Kidney (tissue), 14 donors: ENCODE measurements around the gene RAB27B. TPM values are rescaled to one million over a fixed set of nuclear protein-coding genes. Genes with fewer than 3 reads are reported as not detected.

Experiments used
- DNase-seq, 5 donors: peaks; one replicate each; pipeline ENCODE4 v3.0.0-alpha.2; 2013 to 2020
- FAIRE-seq: peaks from 2 replicates; lab custom pipeline; 2012; peaks lifted over from hg19 to GRCh38; lab: Jason Lieb, UNC
- H3K27ac ChIP-seq, 2 donors: one replicate each; pipeline ENCODE4 v1.7.0; 2013; ENCODE audit warnings: low read depth in 2 of 2, low read length in 2 of 2, inconsistent platforms in 1 of 2
- H3K27me3 ChIP-seq: one replicate; pipeline ENCODE4 v1.7.1; 2013; ENCODE audit warnings: low read length, inconsistent platforms; ENCODE audit not compliant: control insufficient read depth, insufficient read depth
- H3K36me3 ChIP-seq, 3 donors: one replicate each; pipeline versions ENCODE4 v1.7.0 to v1.7.1; 2013; ENCODE audit warnings: low read length in 3 of 3, control low read depth in 1 of 3, inconsistent platforms in 1 of 3; ENCODE audit not compliant: insufficient read depth in 3 of 3, control insufficient read depth in 2 of 3
- H3K4me1 ChIP-seq, 3 donors: one replicate each; pipeline versions ENCODE4 v1.7.0 to v1.7.1; 2013; ENCODE audit warnings: low read length in 3 of 3, inconsistent platforms in 1 of 3, low read depth in 1 of 3; ENCODE audit not compliant: control insufficient read depth in 2 of 3, insufficient read depth in 2 of 3
- H3K4me3 ChIP-seq, 3 donors: one replicate each; pipeline versions ENCODE4 v1.7.0 to v1.8.1; 2013; ENCODE audit warnings: low read length in 3 of 3, control low read depth in 1 of 3, inconsistent platforms in 1 of 3
- H3K9ac ChIP-seq, 3 donors: one replicate each; pipeline versions ENCODE4 v1.7.0 to v1.7.1; 2013; ENCODE audit warnings: low read length in 3 of 3, control low read depth in 1 of 3, inconsistent platforms in 1 of 3
- H3K9me3 ChIP-seq, 3 donors: one replicate each; pipeline versions ENCODE4 v1.7.0 to v1.7.1; 2013; ENCODE audit warnings: low read length in 3 of 3, control low read depth in 1 of 3, inconsistent platforms in 1 of 3; ENCODE audit not compliant: control insufficient read depth in 2 of 3, insufficient read depth in 1 of 3
- CTCF ChIP-seq: IDR thresholded peaks from 3 replicates; pipeline ENCODE4 v1.5.1; 2012; ENCODE audit warnings: mild to moderate bottlenecking, moderate library complexity, borderline replicate concordance; ENCODE audit not compliant: insufficient read depth; ENCODE audit errors: extremely low read depth
- intact Hi-C: fragments of 100-400 bp; cut with DNase I; formaldehyde crosslinking; loops from one replicate; pipeline ENCODE4 v1.11.1; 2022
- polyA plus RNA-seq: library from polyadenylated mRNA; stranded (reverse); fragments of 350-450 nt; fragmentation: Illumina TruSeq; extraction: RNeasy Lipid Tissue Mini Kit (QIAGEN cat#74804); gene quantifications from one replicate; pipeline ENCODE4 v1.2.3, GENCODE V29; 2014; ENCODE audit warnings: low read depth, low replicate concordance; ENCODE audit not compliant: insufficient read depth
- total RNA-seq: library from RNA; stranded (reverse); fragmentation: NEBNext Ultra II Directional; extraction: Animal tissue kit (Norgen Biotek cat#: 25700); gene quantifications from one replicate; pipeline ENCODE4 v1.2.1, GENCODE V29; 2021
- donor health status: control.
- donor health status: control.
- donor health status: control.
- donor health status: control.
- donor health status: control.
- donor health status: DM: yes; HTN: yes; CAD: no.
- donor health status: Normal renal cell carcinoma (clear cell type).

The RAB27B gene
- total and polyA plus RNA-seq, 2 donors from 2014 or later, result 0.32 to 4.1 TPM

GRCh38 chr18:54928236-54928635, 100.0 kb downstream of the RAB27B start:
- intact Hi-C loops, result no loop called here
- H3K4me1 ChIP-seq, result no peaks in the 10 kb centered on the region
- no peak for FAIRE-seq
- no peaks in the 10 kb centered on the region for H3K36me3 ChIP-seq
- DNase-seq, result no peak
- no peak overlapping the region for H3K9ac ChIP-seq
- no peak overlapping the region for H3K27ac ChIP-seq
- H3K9me3 ChIP-seq, result no peaks in the 10 kb centered on the region
- no peaks in the 10 kb centered on the region for H3K27me3 ChIP-seq
- H3K4me3 ChIP-seq, result no peak overlapping the region
- TF ChIP-seq CTCF, result no peak

GRCh38 chr18:54931152-54931551, 102.9 kb downstream of the RAB27B start:
- Histone ChIP-seq H3K9ac (no peak overlapping the region), H3K36me3 (no peaks in the 10 kb centered on the region), H3K27ac (no peak overlapping the region), H3K27me3 (no peaks in the 10 kb centered on the region), H3K4me3 (no peak overlapping the region), H3K4me1 (no peaks in the 10 kb centered on the region), H3K9me3 (no peaks in the 10 kb centered on the region)
- intact Hi-C loops, result no loop called here
- FAIRE-seq (no peak), DNase-seq (no peak)
- TF ChIP-seq CTCF, result no peak

GRCh38 chr18:54932472-54932871, 104.2 kb downstream of the RAB27B start:
- Histone ChIP-seq H3K27me3 (no peaks in the 10 kb centered on the region), H3K27ac (no peak overlapping the region), H3K9me3 (no peaks in the 10 kb centered on the region), H3K4me1 (no peaks in the 10 kb centered on the region), H3K4me3 (no peak overlapping the region), H3K36me3 (no peaks in the 10 kb centered on the region), H3K9ac (no peak overlapping the region)
- no peak for TF ChIP-seq CTCF
- no peak for DNase-seq
- no peak for FAIRE-seq
- intact Hi-C loops, result no loop called here

GRCh38 chr18:54938506-54938905, 110.2 kb downstream of the RAB27B start:
- H3K27me3 ChIP-seq, result no peaks in the 10 kb centered on the region
- no peak for DNase-seq
- no peak overlapping the region for H3K9ac ChIP-seq
- H3K9me3 ChIP-seq, result no peaks in the 10 kb centered on the region
- TF ChIP-seq CTCF, result no peak
- H3K4me1 ChIP-seq, result no peaks in the 10 kb centered on the region
- no peak for FAIRE-seq
- no peaks in the 10 kb centered on the region for H3K36me3 ChIP-seq
- no peak overlapping the region for H3K27ac ChIP-seq
- H3K4me3 ChIP-seq, result no peak overlapping the region
- intact Hi-C loops, result no loop called here
